Middle frontal gyrus (tissue), 1 donor: ENCODE data around the gene IFNA1.
"Not testable (repeated sequence)": the region's sequence is repeated elsewhere in the genome, so short reads cannot be mapped to it uniquely, and the experiment has no call there.

Experiments used
- DNase-seq: peaks from one replicate; pipeline ENCODE4 v3.0.0-alpha.2; 2015; ENCODE audit warnings: low spot score; ENCODE audit errors: extremely low spot score

IFNA1 gene

GRCh38 chr9:21443849-21444625 lies 3.8 kb downstream of the IFNA1 start:
- no peak for DNase-seq

GRCh38 chr9:21449312-21449711 lies 9.1 kb downstream of the IFNA1 start:
- not testable (repeated sequence) for DNase-seq

DNA sequence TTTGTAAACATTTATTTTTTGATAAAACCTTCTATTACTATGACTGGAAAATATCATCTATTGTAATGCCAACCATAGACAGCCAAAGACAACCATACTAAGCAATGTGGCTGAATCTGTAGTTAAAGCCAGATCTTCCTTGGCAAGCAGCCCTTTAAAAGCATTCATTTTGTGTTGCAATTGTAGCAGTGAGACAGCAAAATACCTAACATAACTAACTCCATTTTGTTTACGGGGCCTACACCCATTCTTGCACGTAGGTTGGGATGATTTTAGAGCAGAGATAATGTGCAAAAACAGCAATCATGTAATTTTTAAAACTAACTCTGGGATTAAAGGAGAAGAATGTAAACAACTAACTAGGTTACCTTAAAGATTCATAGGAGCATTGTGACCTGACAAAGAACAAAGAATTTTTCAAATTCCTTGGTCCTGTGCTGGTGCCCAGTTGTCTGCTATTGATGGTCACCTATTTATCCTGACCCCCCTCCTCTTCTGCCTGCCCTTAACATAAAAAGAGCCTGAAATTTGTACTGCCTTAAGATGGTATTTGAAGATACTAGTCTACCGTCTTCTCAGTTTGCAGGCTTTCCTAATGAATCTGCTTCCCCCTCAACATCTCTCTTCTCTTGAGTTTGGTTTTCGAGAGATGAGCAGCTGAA lies 10.6 kb downstream of the IFNA1 start:
- DNase-seq: no peak

DNA sequence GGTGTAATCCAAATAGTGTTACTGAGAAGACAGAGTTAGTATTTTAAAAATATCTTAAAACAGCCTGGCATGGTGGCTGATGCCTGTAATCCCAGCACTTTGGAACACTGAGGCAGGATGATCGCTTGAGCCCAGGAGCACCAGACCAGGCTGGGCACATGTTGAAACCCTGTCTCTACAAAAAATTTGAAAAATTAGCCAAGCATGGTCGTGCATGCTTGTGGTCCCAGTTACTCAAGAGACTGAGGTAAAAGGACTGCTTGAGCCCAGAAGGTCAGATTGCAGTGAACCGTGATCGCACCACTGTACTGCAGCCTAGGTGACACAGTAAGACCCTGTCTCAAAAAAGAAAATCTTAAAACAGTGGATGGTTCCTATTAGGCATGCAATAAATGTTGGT lies 12.4 kb downstream of the IFNA1 start:
- no peak for DNase-seq

DNA sequence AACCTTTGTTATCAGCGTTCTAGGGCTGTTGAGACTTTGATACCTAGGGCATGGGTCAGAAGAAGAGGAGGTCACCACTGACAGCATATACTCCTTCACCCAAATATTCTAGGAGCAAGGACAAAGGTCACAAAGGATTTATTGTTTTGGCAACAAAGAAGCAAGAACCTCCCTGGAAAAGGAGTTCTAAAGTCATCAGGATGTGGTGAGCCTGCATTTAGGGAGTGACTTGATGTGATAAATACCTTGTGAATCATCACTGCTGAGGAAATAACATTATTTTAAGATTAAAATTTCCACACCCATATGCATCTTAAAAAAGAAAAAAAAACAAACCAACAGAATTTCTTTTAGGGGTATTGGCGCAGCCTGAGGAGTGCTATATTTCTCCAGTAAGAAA lies 13.9 kb downstream of the IFNA1 start:
- DNase-seq: no peak

DNA sequence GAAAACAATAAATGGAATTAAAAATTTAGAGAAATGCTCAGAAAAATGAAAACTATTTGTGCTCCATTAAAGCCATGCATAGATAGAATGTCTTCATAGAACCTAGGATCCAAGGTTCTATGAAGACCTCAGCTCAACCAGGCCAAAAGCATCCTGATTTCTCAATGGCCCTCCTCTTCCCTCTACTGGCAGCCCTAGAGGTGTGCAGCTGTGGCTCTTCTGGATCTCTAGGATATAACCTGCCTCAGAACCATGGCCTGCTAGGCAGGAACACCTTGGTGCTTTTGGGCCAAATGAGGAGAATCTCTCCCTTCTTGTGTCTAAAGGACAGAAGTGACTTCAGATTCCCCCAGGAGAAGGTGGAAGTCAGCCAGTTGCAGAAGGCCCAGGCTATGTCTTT lies 15.1 kb downstream of the IFNA1 start:
- DNase-seq: no peak

GRCh38 chr9:21461377-21461776 lies 21.1 kb downstream of the IFNA1 start:
- no peak for DNase-seq

DNA sequence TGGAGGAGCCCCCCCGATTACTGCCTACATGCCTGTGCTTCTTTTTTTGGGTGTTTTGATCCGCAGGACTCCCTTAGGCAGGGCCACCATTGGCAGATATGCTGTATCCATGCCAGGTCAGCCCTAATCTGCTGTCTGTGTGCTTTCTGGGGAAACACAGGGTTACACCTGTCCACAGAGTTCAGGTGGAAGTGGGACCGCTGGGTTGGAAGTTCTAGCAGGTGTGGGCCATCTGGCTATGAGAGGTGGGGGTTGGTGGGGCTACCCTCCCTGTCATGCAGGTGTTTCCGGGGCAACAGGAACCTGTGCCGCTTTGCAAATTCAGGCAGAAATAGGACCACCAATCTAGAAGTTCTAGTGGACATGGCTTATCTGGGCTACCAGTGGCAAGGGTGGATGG lies 24.9 kb downstream of the IFNA1 start:
- DNase-seq: no peak

DNA sequence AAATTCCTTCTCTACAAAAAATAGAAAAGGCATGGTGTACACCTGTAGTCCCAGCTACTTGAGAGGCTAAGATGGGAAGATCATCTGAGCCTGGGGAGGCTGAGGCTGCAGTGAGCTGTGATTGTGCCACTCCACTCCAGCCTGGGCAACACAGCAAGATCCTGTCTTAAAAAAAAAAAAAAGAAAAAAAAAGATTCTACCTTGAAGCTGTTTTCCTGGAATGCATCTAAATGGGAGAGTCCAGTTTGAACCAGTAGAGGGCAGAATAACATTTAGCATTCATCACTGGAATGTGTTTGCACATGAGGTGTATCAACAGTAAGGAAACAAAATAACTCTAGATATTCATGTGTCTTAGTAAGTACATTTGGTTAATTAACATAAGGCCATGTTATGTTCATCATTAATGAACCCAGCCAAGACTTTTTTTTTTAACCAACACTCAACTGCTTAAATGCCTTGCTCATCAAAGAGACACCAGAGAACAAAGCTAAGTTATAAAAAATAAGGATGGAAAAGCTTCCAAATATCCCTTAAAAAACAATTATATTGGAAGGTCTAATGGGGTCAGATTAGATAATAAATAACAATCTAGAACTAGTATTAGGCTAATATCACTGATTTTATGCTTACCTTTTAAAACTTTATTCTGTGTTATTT lies 25.8 kb downstream of the IFNA1 start:
- DNase-seq: no peak

GRCh38 chr9:21470126-21470525 lies 29.9 kb downstream of the IFNA1 start:
- DNase-seq: no peak

GRCh38 chr9:21473236-21473635 lies 33.0 kb downstream of the IFNA1 start:
- no peak for DNase-seq

GRCh38 chr9:21477466-21477865 lies 37.2 kb downstream of the IFNA1 start:
- no peak for DNase-seq

DNA sequence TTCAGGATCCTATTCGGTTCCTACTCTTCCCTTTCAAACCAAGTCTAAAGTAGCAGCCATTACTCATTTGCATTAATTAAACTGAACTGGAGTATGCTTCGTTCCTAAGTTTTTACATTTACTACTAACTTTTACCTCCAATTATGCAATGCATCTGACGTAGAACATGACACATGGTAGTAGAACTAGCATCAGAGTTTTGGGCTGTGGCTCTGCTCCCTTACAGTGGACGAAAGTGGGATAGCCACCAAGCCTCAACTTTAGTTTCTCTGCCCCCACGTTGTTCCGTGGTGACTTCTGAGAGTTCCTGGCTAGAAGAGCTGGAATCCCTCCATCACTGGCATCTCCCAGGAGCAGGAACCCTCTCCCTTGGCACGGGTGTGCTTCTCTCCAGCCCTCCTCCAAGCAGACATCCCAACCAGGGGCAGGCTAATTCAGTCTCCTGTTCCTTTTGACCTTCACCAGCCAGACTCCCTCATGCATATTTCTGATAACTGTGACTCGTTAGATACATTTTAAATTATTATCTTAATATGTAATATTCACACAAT lies 39.0 kb downstream of the IFNA1 start:
- DNase-seq: no peak

- no peak for DNase-seq
These were observed 41.3 kb downstream of the IFNA1 start for GRCh38 chr9:21481470-21482056.

- no peak for DNase-seq
These were observed 42.0 kb downstream of the IFNA1 start, which contains the start of gene IFNE for GRCh38 chr9:21482213-21482612. Gene IFNE (minus strand): TSS chr9:21482313. CDS start chr9:21481694, 619 bp downstream.
